Uterus (tissue), 2 donors: ENCODE data around the gene PLCB2.

ENCODE experiments used
- POLR2A ChIP-seq, 2 donors: fragments of 450-650 bp; IDR thresholded peaks; one replicate each; pipeline ENCODE4 v1.6.1; 2016; ENCODE audit warnings: antibody characterized with exemption in 2 of 2, mild to moderate bottlenecking in 1 of 2, moderate library complexity in 1 of 2
- TF ChIP-seq, protein P1 (sequence below), 4 experiments: fragments of 200-600 bp in 2 of 4; fragments of 450-650 bp in 2 of 4; sonication (generic) in 2 of 4; IDR thresholded peaks; one replicate each; pipeline ENCODE4 v1.5.1; 2016 to 2019; ENCODE audit warnings: antibody characterized with exemption in 4 of 4, mild to moderate bottlenecking in 2 of 4, moderate library complexity in 1 of 4

DNA sequence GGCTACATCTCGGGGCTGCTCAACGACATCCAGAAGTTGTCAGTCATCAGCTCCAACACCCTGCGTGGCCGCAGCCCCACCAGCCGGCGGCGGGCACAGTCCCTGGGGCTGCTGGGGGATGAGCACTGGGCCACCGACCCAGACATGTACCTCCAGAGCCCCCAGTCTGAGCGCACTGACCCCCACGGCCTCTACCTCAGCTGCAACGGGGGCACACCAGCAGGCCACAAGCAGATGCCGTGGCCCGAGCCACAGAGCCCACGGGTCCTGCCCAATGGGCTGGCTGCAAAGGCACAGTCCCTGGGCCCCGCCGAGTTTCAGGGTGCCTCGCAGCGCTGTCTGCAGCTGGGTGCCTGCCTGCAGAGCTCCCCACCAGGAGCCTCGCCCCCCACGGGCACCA lies 41.9 kb downstream of the PLCB2 start:
- TF ChIP-seq, protein P1, sequence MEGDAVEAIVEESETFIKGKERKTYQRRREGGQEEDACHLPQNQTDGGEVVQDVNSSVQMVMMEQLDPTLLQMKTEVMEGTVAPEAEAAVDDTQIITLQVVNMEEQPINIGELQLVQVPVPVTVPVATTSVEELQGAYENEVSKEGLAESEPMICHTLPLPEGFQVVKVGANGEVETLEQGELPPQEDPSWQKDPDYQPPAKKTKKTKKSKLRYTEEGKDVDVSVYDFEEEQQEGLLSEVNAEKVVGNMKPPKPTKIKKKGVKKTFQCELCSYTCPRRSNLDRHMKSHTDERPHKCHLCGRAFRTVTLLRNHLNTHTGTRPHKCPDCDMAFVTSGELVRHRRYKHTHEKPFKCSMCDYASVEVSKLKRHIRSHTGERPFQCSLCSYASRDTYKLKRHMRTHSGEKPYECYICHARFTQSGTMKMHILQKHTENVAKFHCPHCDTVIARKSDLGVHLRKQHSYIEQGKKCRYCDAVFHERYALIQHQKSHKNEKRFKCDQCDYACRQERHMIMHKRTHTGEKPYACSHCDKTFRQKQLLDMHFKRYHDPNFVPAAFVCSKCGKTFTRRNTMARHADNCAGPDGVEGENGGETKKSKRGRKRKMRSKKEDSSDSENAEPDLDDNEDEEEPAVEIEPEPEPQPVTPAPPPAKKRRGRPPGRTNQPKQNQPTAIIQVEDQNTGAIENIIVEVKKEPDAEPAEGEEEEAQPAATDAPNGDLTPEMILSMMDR (IDR thresholded peaks at IDR 0.05): no peak
- TF ChIP-seq POLR2A (IDR thresholded peaks at IDR 0.05): no peak
